Measurements from ENCODE around the gene ZNF592.

GRCh38 chr15:84773716-84774115 is 25.3 kb downstream of the ZNF592 start:
- TF ChIP-seq POLR2AphosphoS5 (IDR thresholded peaks at IDR 0.05; ENCODE audit: low read depth, low read length) (no peak), POLR2A (IDR thresholded peaks at IDR 0.05; ENCODE audit: low read depth, low read length) (no peak)

Measured in GM12892 (cell line).